HUES6 (cell line): ENCODE measurements around the gene SAMD11.

Source experiments
- H3K27ac ChIP-seq: 2 replicates; pipeline ENCODE4 v1.7.0; 2013; ENCODE audit warnings: low read depth, mild to moderate bottlenecking, low read length, inconsistent platforms
- H3K27me3 ChIP-seq: 2 replicates; pipeline ENCODE4 v1.6.1; 2013; ENCODE audit warnings: low read length; ENCODE audit not compliant: control insufficient read depth, insufficient read depth
- H3K36me3 ChIP-seq: 2 replicates; pipeline ENCODE4 v1.6.1; 2013; ENCODE audit warnings: low read length; ENCODE audit not compliant: control insufficient read depth, insufficient read depth
- H3K4me1 ChIP-seq: 2 replicates; pipeline ENCODE4 v1.6.1; 2013; ENCODE audit warnings: low read length; ENCODE audit not compliant: control insufficient read depth, insufficient read depth
- H3K4me3 ChIP-seq: 2 replicates; pipeline ENCODE4 v1.5.1; 2013; ENCODE audit warnings: low read depth, low read length
- H3K9ac ChIP-seq: one replicate; pipeline ENCODE4 v1.6.1; 2013; ENCODE audit warnings: mild to moderate bottlenecking, low read length
- H3K9me3 ChIP-seq: 2 replicates; pipeline ENCODE4 v1.6.1; 2013; ENCODE audit warnings: low read depth, low read length; ENCODE audit not compliant: control insufficient read depth, insufficient read depth

SAMD11 gene

DNA sequence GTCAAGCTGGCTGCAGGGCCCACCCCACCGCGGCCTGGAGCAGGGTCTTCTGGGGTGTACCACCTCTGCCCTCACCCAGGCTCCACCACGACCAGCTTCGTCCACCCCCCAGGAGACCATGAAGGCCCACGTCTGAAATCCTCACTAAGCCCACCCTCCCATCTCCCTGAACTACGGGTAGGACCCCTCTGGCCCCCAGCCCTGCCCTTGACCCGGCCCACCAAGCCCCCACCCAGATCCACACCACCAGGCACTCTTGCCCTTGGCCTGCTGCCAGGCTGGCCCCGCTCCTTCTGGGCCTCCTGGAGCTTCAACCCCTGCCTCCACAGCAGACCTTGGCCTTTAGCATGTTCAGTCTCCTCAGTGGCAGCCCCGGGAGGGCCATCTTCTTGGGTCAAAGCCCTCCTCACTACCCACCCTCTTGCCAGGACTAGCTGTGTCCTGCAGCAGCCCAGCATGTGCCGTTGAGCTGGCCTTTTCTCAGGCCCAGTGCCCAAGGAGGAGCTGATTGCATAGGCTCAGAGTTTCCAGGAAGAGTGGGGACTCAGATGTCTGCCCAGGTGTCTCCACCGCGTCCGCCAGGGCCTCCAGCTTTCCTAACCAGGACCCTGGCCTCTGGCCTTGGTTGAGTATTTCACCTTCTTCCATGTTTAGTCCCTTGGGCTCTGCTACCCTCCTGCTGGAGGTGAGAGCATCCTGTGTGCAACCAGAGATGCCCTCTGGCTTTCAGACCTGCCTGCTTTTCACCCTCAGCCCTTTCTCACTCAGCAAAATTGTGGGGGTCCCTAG, 17.7 kb upstream of the SAMD11 start:
- Histone ChIP-seq H3K9ac (no peak overlapping the region), H3K4me1 (peaks cover 3% of the 10 kb centered on the region), H3K27me3 (peaks cover 77% of the 10 kb centered on the region), H3K4me3 (peak overlapping the region; percentile 63), H3K9me3 (no peaks in the 10 kb centered on the region), H3K27ac (no peak overlapping the region), H3K36me3 (no peaks in the 10 kb centered on the region)

DNA sequence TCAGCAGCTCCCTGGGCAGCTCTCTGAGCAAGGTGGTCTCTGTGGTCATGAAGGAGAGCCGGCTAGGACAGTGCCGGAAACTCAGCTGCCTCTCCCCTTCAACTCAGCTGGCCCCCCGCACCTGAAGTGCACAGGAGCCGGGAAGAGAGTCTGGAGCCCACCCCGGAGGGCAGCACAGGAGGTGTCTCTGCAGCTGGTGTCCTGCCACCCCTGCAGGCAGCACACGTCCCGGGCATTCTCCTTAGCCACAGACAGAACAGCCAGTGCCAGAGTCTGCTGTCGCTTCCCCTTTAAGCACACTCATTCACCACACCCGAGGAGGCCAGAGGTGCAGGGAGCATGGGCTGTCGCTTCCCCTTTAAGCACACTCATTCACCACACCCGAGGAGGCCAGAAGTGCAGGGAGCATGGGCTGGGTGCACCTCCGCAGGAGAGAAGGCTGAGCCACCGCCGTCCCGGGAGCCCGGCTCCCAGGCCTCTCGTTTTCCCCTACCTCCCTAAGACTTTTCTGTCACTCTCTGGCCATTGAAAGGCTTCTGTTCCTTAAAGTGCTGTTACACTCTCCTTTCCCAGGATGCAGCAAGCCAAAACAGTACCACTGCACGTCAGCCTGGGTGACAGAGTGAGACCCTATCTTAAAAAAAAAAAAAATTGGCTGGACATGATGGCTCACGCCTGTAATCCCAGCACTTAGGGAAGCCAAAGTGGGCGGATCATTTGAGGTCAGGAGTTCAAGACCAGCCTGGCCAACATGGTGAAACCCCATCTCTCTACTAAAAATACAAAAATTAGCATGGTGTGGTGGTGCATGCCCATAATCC, 16.9 kb upstream of the SAMD11 start:
- no peak overlapping the region for H3K27ac ChIP-seq
- peaks cover 77% of the 10 kb centered on the region for H3K27me3 ChIP-seq
- H3K9me3 ChIP-seq = no peaks in the 10 kb centered on the region
- no peak overlapping the region for H3K4me3 ChIP-seq
- peaks cover 3% of the 10 kb centered on the region for H3K4me1 ChIP-seq
- H3K36me3 ChIP-seq = no peaks in the 10 kb centered on the region
- no peak overlapping the region for H3K9ac ChIP-seq

DNA sequence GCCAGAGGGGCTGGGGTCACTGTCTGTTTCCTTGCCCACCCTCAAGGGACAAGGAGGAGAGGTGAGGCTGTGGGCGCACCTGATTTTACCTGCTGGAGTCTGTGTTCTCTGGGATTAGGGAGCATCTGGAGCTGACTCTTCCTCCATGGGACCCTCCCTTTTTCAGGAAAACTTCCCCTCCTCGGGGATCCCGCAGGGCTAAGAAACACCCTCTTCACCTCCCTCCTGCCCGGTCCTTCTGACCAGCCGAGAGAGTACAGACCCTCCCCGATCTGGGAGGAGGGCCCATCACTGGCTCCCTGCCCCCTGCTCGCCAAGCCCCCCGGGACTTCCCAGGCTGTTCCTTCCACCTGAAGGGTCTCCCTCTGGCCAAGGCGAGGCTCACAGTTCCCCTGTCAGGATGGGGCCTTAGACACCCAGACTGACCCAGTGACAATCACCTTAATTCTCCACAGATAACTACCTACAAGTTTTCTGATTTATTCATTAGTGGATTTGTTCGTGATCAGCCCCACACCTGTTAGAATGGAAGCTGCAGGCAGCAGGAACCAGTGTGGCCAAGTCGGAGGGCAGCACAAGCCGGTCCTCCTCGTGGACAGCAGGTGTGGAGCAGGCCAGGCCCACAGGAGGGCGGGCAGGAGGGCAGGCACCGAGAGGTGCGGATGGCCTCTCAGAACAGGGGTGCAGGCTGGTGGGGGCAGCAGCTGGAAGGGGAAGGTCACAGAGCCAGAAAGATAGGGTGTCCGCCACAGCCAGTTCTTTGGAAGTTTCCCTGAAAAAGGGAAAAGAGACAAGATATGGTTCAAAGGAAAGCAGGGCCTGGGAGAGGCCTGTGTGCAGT, 15.9 kb upstream of the SAMD11 start:
- Histone ChIP-seq H3K9me3 (no peaks in the 10 kb centered on the region), H3K4me1 (peaks cover 3% of the 10 kb centered on the region), H3K36me3 (no peaks in the 10 kb centered on the region), H3K27ac (no peak overlapping the region), H3K27me3 (peaks cover 77% of the 10 kb centered on the region), H3K9ac (no peak overlapping the region), H3K4me3 (no peak overlapping the region)

DNA sequence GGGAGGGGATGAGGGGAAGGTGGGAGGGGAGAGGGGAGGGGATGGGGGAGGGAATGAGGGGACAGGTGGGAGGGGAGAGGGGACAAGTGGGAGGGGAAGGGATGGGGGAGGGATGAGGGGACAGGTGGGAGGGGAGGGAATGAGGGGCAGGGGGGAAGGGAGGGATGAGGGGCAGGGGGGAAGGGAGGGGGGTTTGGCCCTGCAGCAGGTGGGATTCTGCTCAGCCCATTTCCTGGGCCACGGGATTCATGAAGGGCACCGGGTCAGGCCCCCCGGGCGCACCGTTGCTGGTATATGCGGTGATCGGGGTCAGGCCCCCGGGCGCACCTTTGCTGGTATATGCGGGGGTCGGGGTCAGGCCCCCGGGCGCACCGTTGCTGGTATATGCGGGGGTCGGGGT, 15.1 kb upstream of the SAMD11 start:
- peaks cover 77% of the 10 kb centered on the region for H3K27me3 ChIP-seq
- H3K36me3 ChIP-seq = no peaks in the 10 kb centered on the region
- H3K4me3 ChIP-seq = no peak overlapping the region
- H3K9me3 ChIP-seq = no peaks in the 10 kb centered on the region
- peaks cover 3% of the 10 kb centered on the region for H3K4me1 ChIP-seq
- no peak overlapping the region for H3K9ac ChIP-seq
- H3K27ac ChIP-seq = no peak overlapping the region

DNA sequence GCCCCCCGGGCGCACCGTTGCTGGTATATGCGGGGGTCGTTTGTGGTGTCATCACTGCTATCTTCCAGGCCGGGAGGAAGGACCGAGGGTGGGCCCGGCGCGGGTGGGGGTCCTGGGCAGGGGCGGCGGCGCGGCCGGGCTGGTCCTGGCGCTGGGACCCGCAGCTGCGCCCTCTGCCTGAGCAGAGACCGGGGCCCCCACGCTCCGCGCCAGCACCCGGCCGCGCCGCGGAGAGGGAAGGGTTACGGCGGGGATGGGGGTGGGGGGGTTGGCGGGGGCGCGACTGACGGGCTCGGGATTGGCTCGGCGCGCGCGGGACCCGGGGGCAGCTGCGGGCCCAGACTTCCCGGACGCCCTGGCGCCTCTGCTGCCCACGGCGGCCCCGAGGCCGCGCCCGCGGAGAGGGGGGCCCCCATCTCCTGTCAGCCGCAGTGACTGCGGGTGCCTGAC, 13.8 kb upstream of the SAMD11 start:
- no peak overlapping the region for H3K4me3 ChIP-seq
- peaks cover 80% of the 10 kb centered on the region for H3K27me3 ChIP-seq
- peaks cover 3% of the 10 kb centered on the region for H3K4me1 ChIP-seq
- H3K9me3 ChIP-seq = no peaks in the 10 kb centered on the region
- no peaks in the 10 kb centered on the region for H3K36me3 ChIP-seq
- no peak overlapping the region for H3K9ac ChIP-seq
- H3K27ac ChIP-seq = no peak overlapping the region

DNA sequence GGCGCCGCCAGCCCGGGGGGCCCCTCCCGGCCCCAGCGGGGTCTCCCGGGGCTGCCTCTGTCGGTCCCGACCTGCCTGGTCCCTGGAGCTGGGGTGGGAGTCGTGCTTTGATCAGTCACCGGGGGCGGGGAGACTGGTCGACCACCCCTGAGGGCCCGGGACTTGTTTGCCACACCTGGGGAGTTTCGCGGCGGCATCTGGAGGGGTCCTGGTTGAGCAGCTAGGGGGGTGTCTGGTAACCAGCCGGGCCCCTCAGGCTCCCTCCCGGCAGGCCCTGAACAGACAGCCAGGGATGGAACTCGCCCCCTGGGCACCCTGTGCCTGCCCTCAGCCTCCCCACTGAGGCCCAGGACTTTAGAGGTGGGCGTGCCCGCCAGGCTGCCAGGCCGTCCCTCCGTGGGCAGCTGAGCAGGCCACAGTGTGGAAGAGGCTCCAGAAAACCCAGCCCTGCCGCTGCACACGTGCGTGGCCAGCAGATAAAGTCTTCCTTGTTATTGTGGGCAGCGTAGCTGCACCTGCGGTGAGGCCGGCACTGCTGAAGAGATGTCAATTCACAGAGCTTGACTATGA, 13.3 kb upstream of the SAMD11 start:
- H3K9ac ChIP-seq = no peak overlapping the region
- H3K27me3 ChIP-seq = peaks cover 80% of the 10 kb centered on the region
- H3K9me3 ChIP-seq = no peaks in the 10 kb centered on the region
- H3K4me1 ChIP-seq = peaks cover 2% of the 10 kb centered on the region
- no peak overlapping the region for H3K27ac ChIP-seq
- H3K4me3 ChIP-seq = no peak overlapping the region
- H3K36me3 ChIP-seq = no peaks in the 10 kb centered on the region

DNA sequence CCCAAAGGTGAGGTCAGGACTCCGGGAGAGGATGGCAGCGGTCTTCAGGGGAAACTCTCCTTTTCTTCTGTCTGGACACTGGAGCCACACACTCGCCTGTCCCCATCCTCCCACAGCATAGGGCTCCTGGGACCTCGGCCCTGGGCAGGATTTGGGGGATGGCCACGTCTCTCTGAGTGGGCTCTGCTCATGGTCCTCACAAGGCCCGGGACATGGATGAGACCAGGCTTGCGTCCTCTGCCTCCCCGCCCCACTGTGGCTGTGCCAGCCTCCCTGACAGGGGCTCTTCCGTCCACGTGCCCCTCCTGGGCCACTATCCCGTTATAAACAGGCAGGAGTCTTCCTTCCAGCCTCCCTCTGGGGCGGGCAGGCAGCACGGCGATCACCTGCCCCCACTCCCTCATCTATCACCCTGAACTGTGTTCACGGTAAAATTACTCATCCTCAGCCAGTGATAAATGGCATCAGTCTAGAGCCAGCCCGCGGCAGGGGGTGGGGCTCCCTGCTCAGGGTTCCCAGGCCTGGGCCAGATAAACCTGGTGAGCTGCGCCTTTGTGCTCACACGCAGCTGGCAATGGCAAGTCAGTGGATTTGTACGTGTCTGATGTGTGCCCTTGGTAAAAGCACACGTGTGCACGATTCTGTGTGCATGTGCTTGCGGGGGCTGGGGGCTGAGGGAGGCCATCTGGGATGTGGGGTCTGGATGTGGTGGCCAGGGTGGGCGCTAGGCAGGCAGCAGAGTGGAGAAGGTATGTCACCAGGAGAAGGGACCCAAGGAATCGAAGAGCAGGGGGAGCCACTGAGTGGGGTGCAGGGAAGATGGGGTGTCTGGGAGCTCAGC, 12.6 kb upstream of the SAMD11 start:
- Histone ChIP-seq H3K9me3 (no peaks in the 10 kb centered on the region), H3K36me3 (no peaks in the 10 kb centered on the region), H3K4me1 (no peaks in the 10 kb centered on the region), H3K4me3 (no peak overlapping the region), H3K27ac (no peak overlapping the region), H3K9ac (no peak overlapping the region), H3K27me3 (peaks cover 80% of the 10 kb centered on the region)

DNA sequence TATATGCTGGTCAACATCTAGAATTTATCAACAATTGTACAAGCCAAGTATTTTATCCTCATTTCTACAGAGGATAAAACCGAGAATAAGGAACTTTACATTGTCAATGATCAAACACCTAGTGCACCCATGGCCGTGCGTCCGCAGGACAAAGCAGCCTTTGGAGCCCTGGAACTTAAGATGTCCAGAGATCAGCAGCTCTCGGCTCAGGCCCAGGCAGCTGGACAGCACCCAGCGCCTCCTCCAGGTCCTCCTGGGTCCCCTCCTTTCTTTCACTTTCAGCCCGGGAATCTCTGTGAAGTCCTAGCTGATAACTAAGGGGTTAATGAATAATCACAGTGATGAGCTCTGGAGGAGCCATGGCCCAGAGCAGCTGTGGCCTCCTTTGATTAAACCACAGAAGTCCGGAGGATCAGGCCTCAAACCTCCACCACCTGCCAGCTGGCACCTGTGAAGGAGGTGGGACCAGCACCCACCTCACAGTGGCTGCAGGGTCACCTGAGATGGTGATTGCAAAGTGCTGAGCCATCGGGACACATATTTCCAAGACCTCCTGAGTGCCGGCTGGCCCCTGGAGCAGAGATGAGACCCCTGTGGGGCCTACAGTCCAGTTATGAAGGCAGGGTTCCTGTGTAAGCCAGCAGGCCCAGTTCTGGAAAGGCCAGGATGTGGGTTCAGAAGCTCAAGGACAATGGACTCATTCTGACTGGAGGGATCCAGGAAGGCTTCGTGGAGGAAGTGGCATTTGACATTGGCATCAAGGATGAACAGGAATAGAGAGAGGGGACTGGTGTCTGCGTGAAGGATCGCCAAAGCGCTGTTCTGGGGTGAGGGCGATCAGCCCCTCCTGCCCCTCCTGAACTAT, 11.6 kb upstream of the SAMD11 start:
- H3K36me3 ChIP-seq = no peaks in the 10 kb centered on the region
- H3K27me3 ChIP-seq = peaks cover 80% of the 10 kb centered on the region
- no peak overlapping the region for H3K27ac ChIP-seq
- H3K4me1 ChIP-seq = no peaks in the 10 kb centered on the region
- no peak overlapping the region for H3K9ac ChIP-seq
- H3K9me3 ChIP-seq = no peaks in the 10 kb centered on the region
- H3K4me3 ChIP-seq = no peak overlapping the region

DNA sequence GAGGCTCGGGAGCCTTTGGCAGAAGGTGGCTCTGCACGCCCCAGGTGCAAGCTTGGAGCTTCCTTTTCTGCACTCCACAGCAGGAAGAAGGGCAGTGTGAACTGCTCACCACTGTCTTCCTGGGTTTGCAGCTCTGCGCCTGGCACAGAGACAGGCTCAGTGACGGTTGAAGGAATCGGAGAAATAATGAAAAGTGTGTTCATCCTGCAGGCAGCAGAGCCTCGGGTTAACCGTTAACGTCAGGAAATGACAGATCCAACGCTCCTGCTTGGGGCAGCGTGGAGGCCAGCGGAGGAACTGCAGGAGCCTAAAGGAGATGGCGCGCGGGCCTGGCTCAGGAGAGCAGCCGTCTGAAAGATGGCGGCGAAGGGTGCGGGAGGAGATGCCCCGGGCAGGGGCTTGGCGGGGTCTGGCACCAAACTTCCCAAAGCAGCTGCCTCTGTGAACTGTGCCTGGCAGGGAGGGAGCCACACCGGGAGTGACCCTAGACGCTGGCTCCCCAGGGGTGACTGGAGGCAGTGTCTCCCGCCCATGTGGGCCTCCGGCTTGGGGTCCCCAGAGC, 10.9 kb upstream of the SAMD11 start:
- H3K4me1 ChIP-seq = no peaks in the 10 kb centered on the region
- H3K9me3 ChIP-seq = no peaks in the 10 kb centered on the region
- H3K36me3 ChIP-seq = no peaks in the 10 kb centered on the region
- H3K4me3 ChIP-seq = no peak overlapping the region
- no peak overlapping the region for H3K9ac ChIP-seq
- H3K27ac ChIP-seq = no peak overlapping the region
- peaks cover 80% of the 10 kb centered on the region for H3K27me3 ChIP-seq
